ENCODE measurements around the gene ALDH4A1.

DNA sequence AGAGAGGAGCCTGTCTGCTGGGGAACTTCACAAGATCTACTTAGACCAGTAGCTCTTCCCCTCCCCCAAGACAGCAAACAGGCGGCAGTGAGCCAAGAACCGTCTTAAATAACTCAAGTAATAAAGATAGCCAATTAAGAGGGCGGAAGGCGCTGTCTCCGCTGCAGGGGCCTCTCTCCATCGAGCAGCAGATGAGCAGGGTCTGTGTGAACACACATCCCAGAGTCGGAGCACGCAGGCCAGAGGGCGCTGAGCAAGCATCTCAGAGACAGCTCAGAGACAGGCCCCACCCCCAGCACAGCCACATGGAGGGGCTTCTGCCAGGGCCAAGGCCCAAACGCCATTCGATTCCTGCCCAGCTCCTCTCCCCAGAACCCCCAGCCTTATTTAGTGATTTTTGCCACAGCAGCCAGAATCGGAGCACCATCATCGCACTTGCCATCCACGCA is 43.1 kb upstream of the ALDH4A1 start:
- TF ChIP-seq RAD21 (IDR thresholded peaks at IDR 0.05; ENCODE audit: low read depth) (no peak), USF1 (IDR thresholded peaks at IDR 0.05) (no peak), EP300 (IDR thresholded peaks at IDR 0.05; ENCODE audit: borderline replicate concordance) (no peak), CREB1 (IDR thresholded peaks at IDR 0.05; ENCODE audit: low read depth) (no peak), TEAD4 (IDR thresholded peaks at IDR 0.05) (no peak)
- TF ChIP-seq, protein P1, sequence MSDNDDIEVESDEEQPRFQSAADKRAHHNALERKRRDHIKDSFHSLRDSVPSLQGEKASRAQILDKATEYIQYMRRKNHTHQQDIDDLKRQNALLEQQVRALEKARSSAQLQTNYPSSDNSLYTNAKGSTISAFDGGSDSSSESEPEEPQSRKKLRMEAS (IDR thresholded peaks at IDR 0.05) = no peak
